Measurements from ENCODE around the gene PDXDC1.
"Not testable (repeated sequence)": the region's sequence is repeated elsewhere in the genome, so short reads cannot be mapped to it uniquely, and the experiment has no call there.

The PDXDC1 gene

GRCh38 chr16:15071916-15072769 lies 97.3 kb downstream of the PDXDC1 start:
- DNase-seq = not testable (repeated sequence)

GRCh38 chr16:15073101-15073500 lies 98.3 kb downstream of the PDXDC1 start:
- DNase-seq = no peak

GRCh38 chr16:15076161-15076560 lies 101.3 kb downstream of the PDXDC1 start:
- not testable (repeated sequence) for DNase-seq

- not testable (repeated sequence) for DNase-seq
Measured at GRCh38 chr16:15080883-15081282, 106.1 kb downstream of the PDXDC1 start.

DNA sequence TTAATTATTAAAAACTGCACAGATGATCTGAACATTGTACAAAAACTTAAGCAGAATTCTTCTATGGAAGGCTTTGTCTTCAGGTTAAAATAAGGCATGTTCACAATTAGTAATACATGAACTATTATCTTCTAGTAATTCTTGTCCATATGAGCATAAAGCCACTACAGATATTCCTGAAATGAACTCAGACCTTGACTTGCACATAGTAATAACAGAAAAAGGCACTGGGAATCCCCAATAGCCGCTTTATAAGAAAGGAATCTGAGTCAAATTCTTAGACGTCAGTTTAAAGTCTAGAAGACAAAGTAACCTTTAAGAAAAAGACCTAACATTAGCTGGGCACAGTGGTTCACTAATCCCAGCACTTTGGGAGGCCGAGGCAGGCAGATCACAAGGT lies 108.0 kb downstream of the PDXDC1 start:
- DNase-seq = not testable (repeated sequence)

DNA sequence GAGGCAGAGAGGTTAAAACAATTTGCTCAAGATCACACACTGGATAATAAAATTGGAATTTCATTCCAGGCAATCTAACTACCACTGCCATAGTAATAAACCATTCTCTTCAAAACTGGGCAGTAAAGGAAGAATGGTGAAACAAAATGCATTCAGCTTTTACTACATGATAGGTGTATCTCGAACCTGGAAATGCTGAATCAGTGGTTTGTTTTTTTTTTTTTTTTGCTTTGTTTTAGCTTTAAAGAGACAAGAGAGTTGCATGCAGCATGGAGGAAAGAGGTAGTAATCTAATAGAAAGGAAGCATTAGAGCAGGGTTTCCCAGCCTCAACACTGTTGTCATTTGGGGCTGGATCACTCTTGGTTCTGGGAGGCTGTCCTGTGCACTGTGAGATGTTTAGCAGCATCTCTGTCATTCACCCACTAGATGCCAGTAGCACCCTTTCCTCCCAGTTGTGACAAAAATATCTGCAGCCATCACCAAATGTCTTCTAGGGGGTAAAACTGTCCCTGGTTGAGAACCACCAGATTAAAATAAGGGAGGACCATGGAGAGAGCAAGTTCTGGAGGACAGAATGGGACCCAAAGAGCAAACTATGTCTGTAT lies 115.9 kb downstream of the PDXDC1 start:
- DNase-seq = not testable (repeated sequence)

- not testable (repeated sequence) for DNase-seq
Measured at GRCh38 chr16:15093571-15093954, 118.7 kb downstream of the PDXDC1 start.

GRCh38 chr16:15093955-15094827 lies 119.4 kb downstream of the PDXDC1 start, which contains the start of gene RRN3:
Gene RRN3 (minus strand): TSS chr16:15094272. CDS start chr16:15094233, 39 bp downstream.
- DNase-seq = peak; percentile 88

DNA sequence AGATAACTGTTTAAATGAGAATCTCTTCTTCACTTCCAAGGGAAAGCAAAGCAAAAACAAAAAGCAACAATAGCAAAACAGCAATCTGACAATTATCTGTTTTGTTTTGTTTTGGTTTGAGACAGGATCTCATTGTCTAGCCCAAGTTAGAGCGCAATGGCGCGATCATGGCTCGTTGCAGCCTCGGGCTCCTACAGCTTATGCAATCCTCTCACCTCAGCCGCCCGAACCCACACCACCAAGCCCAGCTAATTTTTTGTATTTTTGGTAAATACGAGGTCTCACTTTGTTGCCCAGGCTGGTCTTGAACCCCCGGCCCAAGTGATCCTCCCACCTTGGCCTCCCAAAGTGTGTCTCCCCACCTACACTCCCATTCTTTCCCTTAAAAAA lies 121.8 kb downstream of the PDXDC1 start:
- not testable (repeated sequence) for DNase-seq

DNA sequence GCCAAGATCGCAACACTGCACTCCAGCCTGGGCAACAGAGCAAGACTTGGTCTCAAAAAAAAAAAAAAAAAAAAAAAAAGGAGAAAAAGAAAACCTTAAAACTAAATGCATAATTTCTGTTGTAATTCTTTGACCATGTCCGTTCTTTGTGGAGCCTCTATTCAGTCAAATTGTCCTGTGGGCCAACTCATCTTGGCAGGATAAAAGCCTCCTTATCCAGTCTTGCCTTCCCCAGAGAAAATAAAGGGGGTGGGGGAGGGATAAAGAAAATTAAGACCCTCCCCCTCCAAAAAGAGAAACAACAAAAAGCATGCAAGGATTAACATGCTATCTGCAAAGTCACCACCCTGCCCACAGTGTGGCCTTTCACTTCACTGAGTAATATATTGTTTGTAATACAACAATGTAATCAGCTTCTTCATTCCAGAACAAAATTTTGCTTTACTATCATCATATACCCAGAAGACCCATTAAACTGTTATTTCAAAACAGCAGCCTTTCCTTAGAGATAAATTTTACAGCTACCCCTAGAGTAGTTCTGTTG lies 124.6 kb downstream of the PDXDC1 start:
- DNase-seq = not testable (repeated sequence)

DNA sequence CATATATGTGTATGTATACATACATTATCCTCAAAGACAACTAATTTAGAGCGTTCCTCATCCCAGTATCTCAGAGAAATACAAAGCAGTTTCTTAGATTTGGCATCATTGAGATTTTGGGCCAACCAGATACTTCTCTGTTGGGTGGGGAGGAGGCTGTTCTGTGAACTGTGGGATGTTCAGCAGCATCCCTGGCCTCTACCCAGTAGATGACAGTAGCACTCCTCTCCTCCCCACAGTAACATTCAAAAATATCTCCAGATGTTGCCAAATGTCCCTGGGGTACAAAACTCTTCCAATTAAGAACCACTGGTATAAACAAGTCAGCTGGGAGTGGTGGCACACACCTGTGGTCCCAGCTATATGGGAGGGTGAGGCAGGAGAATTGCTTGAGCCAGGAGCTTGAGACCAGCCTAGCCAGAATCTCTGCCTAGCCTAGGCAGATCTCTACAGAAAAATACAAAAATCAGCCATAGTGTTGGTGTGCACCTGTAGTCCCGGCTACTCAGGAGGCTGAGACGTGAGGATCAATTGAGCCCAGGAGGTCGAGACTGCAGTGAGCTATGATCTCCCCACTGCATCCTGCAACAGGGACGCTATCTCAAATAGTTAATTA lies 125.7 kb downstream of the PDXDC1 start:
- not testable (repeated sequence) for DNase-seq

DNA sequence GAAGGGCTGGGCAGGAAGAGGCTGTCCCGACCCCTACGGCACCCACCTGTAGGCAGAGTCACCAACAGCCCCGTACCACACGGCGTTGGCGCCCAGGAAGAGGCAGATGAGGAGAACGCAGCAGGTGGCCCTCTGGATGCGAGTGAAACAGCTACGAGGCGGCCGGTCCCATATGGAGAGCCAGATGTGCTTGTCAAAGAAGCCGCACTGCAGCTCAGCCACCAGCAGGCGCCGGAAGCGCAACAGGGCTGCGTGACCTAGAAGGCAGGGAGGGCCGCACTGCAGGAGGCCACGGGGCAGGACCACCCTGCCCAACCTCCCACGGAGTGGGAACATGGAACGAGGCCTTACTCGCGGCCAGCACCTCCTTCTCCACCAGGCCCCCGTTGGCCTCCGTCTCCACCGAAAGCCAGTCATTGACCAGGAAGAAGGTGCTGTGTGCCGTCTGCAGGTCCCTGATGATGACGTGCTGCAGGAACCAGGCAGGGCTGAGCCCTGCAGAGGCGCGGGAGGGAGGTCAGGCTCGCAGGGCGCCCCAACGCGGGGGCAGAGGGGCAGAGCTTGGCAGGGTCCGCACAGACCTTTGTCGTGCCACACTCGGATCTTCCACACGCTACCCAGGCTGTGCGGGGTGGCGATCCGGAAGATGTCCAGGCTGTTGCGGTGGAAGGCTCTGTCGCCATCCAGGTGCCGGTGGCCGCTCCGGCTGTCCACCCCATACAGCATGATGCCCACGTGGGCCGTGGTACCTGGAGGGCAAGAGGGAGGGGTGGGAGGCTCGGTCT lies 153.0 kb downstream of the PDXDC1 start:
- DNase-seq = not testable (repeated sequence)

DNA sequence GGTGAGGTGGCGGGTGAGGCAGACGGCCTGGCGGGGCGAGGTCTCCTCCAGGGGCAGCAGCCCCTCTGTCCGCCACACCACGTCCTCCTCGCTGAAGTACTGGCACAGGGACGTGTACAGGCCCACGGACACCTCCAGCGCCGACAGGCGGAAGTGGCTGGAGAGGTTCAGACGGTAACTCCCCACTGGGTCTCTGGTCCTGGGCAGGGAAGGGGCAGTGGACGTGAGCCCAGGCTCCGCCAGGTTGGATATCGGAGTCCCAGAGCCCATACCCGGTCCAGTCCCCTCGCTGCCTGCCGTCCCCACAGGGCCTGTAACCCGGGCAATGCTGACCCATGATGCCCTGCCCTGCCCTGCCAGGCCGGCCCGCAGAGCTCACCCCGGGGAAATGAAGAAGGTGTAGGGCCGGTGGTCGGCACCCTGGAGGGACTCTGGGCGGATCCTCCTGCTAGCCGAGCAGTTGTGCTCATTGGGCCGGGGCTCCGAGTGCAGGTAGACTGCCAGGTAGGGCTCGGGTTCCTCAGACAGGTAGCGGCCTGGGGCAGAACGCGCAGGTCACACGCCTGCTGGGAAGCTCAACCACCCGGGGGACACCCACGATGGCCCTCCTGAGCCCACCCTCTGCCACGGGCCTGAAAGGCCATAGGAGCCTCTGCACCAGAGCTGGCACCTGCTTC lies 155.6 kb downstream of the PDXDC1 start:
- not testable (repeated sequence) for DNase-seq

- not testable (repeated sequence) for DNase-seq
Measured at GRCh38 chr16:15130943-15131700, 156.3 kb downstream of the PDXDC1 start.

DNA sequence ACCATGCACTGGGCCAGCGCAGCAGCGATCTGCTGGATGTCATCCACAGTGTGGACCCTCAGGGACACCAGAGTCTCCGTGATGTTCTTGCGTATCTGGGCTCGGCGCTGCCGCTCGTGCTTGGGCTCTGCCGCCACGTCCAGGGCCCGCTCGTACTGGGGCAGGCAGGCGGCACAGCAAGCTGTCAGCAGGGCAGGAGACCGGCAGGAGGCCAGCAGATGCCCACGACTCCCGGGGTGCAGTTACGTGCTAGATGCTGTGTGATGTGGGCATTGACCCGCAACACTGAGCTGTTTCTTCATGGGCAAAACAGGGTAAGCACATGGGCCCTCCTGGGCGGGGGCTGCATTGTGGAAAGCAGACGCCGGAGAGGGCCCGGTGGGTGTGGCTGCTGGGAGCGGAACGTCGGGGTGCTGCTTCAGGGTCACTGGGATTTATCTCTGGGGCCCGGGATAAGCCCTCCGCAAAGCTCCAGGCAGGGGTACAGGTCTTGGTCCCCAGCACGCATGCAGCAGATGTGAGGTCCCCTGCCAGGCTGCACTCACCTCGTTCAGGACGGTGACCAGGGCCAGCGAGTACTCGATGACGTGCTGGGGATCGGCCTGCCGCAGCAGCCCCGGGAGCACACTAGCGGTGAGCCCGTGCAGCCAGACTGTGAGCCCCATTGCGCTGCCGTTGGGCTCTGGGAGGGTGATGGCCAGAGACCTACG lies 158.0 kb downstream of the PDXDC1 start:
- not testable (repeated sequence) for DNase-seq

GRCh38 chr16:15133554-15133953 lies 158.7 kb downstream of the PDXDC1 start:
- not testable (repeated sequence) for DNase-seq

DNA sequence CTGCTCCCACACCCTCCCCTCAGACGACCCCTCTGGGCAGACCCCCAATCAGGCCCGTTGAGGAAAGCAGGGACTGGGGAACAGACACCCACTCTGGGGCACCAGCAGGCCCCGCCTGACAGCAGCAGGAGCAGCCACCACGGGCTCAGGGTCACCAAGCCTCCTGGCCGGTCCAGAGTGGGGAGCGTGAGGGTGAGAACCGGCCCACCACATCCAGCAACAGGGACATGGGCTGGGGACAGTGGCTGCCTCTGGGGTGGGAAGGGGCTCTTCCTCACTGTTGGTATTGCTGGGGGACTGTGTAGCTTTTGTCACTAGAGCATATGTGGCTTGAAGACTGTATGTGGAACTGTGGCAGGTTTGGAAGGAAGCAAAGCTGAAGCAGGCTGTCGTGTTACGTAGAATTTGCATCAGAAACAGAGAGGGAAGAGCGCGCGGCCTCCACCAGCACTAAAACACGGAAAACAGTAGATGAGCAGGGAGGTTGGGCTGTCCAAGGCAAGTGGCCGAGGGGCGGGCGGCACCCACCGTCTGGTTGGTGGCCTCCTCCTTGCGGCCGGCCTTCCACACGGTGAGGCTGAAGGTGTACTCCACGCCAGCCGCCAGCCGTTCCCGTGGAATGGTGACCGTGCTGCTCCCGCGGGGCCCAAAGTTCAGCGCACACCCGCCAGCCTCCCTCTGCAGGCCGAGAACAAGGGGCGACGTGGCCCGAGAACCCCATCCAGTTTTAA lies 160.1 kb downstream of the PDXDC1 start:
- DNase-seq = not testable (repeated sequence)

DNA sequence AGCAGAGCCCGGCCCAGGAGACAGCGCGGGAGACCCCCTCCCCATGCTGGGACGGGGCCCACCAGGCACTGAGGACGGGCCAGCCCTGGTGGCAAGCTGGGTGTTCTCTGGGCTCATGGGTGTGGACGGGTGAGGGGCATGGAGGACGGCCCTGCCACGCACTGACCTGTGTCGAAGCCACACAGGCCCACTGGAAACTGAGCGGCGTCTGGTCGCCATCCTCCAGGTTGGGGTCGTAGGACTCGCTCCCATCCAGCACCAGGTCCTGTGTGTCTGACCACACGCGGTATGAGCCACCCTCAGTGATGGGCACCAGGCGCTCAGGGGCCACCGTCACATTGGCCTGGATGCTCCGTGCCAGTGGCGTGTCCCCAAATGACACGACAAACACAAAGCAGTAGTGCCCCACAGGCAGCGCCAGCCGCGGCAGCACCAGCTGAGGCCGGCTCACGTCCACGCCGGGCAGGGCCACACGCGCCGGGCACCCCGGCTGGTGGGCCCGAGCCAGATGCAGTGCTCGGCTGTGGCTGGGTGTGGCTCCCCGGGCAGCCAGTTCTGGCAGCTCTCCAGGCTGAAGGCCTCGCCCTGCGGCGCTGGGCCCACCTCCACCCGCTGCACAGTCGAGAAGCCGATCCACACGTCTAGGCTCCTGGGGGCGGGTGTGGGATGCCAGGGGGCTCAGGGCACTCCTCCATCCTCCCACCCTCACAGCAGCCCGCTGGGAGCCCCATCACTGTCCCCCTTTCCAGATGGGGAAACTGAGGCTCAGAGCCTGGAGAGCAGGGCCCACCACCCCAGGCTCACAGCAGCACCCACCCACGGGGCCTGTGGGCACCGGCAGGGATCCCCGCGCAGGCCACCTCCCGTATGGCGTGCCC lies 160.9 kb downstream of the PDXDC1 start:
- DNase-seq = not testable (repeated sequence)

Measured in activated naive CD4-positive, alpha-beta T cell treated with Interleukin-2 at 50 U/mL for 16 hours (primary cell).